NK-92 (cell line): ENCODE data around the gene LRIG1.

Source experiments
- DNase-seq: peaks from one replicate; lab custom pipeline; 2025; ENCODE audit not compliant: unreplicated experiment; lab: John Stamatoyannopoulos, UW

Gene LRIG1

GRCh38 chr3:66392512-66392911 is 108.3 kb downstream of the LRIG1 start:
- DNase-seq = no peak

- no peak for DNase-seq
Measured at GRCh38 chr3:66390013-66390412, 110.8 kb downstream of the LRIG1 start.

GRCh38 chr3:66386925-66387650 is 113.7 kb downstream of the LRIG1 start:
- no peak for DNase-seq

GRCh38 chr3:66386011-66386924 is 114.6 kb downstream of the LRIG1 start:
- DNase-seq = no peak

- no peak for DNase-seq
Measured at GRCh38 chr3:66385066-66385465, 115.8 kb downstream of the LRIG1 start.

GRCh38 chr3:66383998-66384745 is 116.7 kb downstream of the LRIG1 start:
- no peak for DNase-seq

- DNase-seq = no peak
Measured at GRCh38 chr3:66383023-66383422, 117.8 kb downstream of the LRIG1 start.

GRCh38 chr3:66382142-66382541 is 118.7 kb downstream of the LRIG1 start:
- DNase-seq = no peak

- no peak for DNase-seq
Measured at GRCh38 chr3:66381626-66382025, 119.2 kb downstream of the LRIG1 start.

GRCh38 chr3:66380200-66380932 is 120.5 kb downstream of the LRIG1 start:
- DNase-seq = no peak

- no peak for DNase-seq
Measured at GRCh38 chr3:66379565-66379964, 121.3 kb downstream of the LRIG1 start.

- no peak for DNase-seq
Measured at GRCh38 chr3:66378256-66378655, 122.6 kb downstream of the LRIG1 start.

GRCh38 chr3:66377800-66378199 is 123.0 kb downstream of the LRIG1 start:
- no peak for DNase-seq

GRCh38 chr3:66376568-66376967 is 124.3 kb downstream of the LRIG1 start:
- DNase-seq = no peak

GRCh38 chr3:66372681-66373350 is 128.0 kb downstream of the LRIG1 start:
- no peak for DNase-seq

GRCh38 chr3:66371432-66371831 is 129.4 kb downstream of the LRIG1 start:
- no peak for DNase-seq

GRCh38 chr3:66370179-66370578 is 130.6 kb downstream of the LRIG1 start:
- DNase-seq = no peak

- no peak for DNase-seq
Measured at GRCh38 chr3:66367979-66368378, 132.8 kb downstream of the LRIG1 start.

GRCh38 chr3:66366747-66367146 is 134.1 kb downstream of the LRIG1 start:
- DNase-seq = no peak

- DNase-seq = no peak
Measured at GRCh38 chr3:66365080-66365479, 135.7 kb downstream of the LRIG1 start.
